ENCODE data around the gene CUL4A.

CUL4A gene

GRCh38 chr13:113179374-113180230 lies 29.8 kb upstream of the CUL4A start:
- no peak for DNase-seq (ENCODE audit: low read depth in 3 of 3)

GRCh38 chr13:113182046-113182445 lies 27.4 kb upstream of the CUL4A start:
- DNase-seq (ENCODE audit: low read depth in 3 of 3), result no peak

- no peak for DNase-seq (ENCODE audit: low read depth in 3 of 3)
Measured at GRCh38 chr13:113183450-113184129, 25.8 kb upstream of the CUL4A start.

GRCh38 chr13:113184568-113185440 lies 24.6 kb upstream of the CUL4A start:
- no peak for DNase-seq (ENCODE audit: low read depth in 3 of 3)

- no peak for DNase-seq (ENCODE audit: low read depth in 3 of 3)
Measured at GRCh38 chr13:113186061-113186900, 23.1 kb upstream of the CUL4A start.

GRCh38 chr13:113187263-113187669 lies 22.1 kb upstream of the CUL4A start:
- DNase-seq (ENCODE audit: low read depth in 3 of 3), result peak in 2 of 3 experiments; percentile 36 to 52

- DNase-seq (ENCODE audit: low read depth in 3 of 3), result no peak
Measured at GRCh38 chr13:113187883-113188665, 21.3 kb upstream of the CUL4A start.

GRCh38 chr13:113190181-113190580 lies 19.2 kb upstream of the CUL4A start:
- no peak for DNase-seq (ENCODE audit: low read depth in 3 of 3)

GRCh38 chr13:113192279-113192678 lies 17.1 kb upstream of the CUL4A start:
- no peak for DNase-seq (ENCODE audit: low read depth in 3 of 3)

- no peak for DNase-seq (ENCODE audit: low read depth in 3 of 3)
Measured at GRCh38 chr13:113192902-113193301, 16.5 kb upstream of the CUL4A start.

GRCh38 chr13:113195360-113195759 lies 14.1 kb upstream of the CUL4A start:
- DNase-seq (ENCODE audit: low read depth in 3 of 3), result no peak

GRCh38 chr13:113196970-113197737 lies 12.3 kb upstream of the CUL4A start:
- no peak for DNase-seq (ENCODE audit: low read depth in 3 of 3)

- no peak for DNase-seq (ENCODE audit: low read depth in 3 of 3)
Measured at GRCh38 chr13:113201815-113202214, 7.6 kb upstream of the CUL4A start.

GRCh38 chr13:113202912-113203311 lies 6.5 kb upstream of the CUL4A start:
- no peak for DNase-seq (ENCODE audit: low read depth in 3 of 3)

GRCh38 chr13:113203507-113204377 lies 5.7 kb upstream of the CUL4A start:
- no peak for DNase-seq (ENCODE audit: low read depth in 3 of 3)

GRCh38 chr13:113204378-113204734 lies 5.1 kb upstream of the CUL4A start:
- DNase-seq (ENCODE audit: low read depth in 3 of 3), result no peak

GRCh38 chr13:113205428-113205931 lies 3.9 kb upstream of the CUL4A start:
- no peak for DNase-seq (ENCODE audit: low read depth in 3 of 3)

GRCh38 chr13:113207460-113207859 lies 2.0 kb upstream of the CUL4A start:
- no peak for DNase-seq (ENCODE audit: low read depth in 3 of 3)

Data from stimulated activated CD4-positive, alpha-beta T cell treated with anti-CD3 and anti-CD28 coated beads, TNF-alpha, amount 100 ng/mL, for 4 hours (primary cell).